ENCODE results near the gene RASA4B.

DNA sequence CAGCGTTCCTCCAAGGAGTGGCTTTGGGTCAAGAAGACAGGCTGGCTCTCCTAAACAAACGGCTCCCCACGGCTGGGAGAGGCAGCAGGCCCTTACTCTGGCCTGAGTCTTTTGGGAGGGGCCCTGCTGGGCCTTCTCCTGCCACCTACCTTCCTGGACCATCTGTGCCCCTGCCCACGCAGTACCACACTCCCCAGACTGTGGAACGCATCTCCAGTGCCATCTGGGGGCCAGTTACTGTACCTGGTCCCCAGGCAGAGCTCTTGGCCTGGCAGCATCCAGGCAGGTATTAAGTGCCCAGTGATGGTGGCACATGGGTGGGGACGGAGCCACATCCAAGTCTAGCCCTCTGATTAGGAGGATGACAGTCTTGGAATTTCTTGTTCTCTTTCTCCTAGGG is 67.3 kb downstream of the RASA4B start:
- TF ChIP-seq POLR2AphosphoS5 (IDR thresholded peaks at IDR 0.05; ENCODE audit: insufficient read depth, low read depth, low read length) (no peak), CTCF (IDR thresholded peaks at IDR 0.05; ENCODE audit: extremely low read depth in 1 of 2, insufficient read depth in 1 of 2, low read depth in 1 of 2, low read length in 2 of 2) (peak in 1 of 2 donors; percentile 22), GATA2 (IDR thresholded peaks at IDR 0.05; ENCODE audit: insufficient read depth, insufficient read length, low read depth, low read length) (no peak), EZH2 (IDR thresholded peaks at IDR 0.05; ENCODE audit: borderline replicate concordance, low read depth, low read length, severe bottlenecking) (no peak), POLR2A (IDR thresholded peaks at IDR 0.05; ENCODE audit: low read depth, low read length) (no peak), JUN (IDR thresholded peaks at IDR 0.05; ENCODE audit: borderline replicate concordance, insufficient read depth, insufficient read length, low read depth) (no peak), MYC (IDR thresholded peaks at IDR 0.05; ENCODE audit: low read depth, low read length) (no peak), FOS (IDR thresholded peaks at IDR 0.05; ENCODE audit: borderline replicate concordance, insufficient read depth, low read length) (no peak)

Data from endothelial cell of umbilical vein (primary cell).